Loucy (cell line): Measurements from ENCODE around the gene SRSF4.

ENCODE experiments used
- CTCF ChIP-seq: fragments of 200-600 bp; sonication (generic); conservative IDR thresholded peaks from 2 replicates; pipeline ENCODE4 v1.5.1; 2014; ENCODE audit warnings: mild to moderate bottlenecking, antibody characterized with exemption, low read length
- EZH2phosphoT487 ChIP-seq: fragments of 200-600 bp; IDR thresholded peaks from 2 replicates; pipeline ENCODE4 v1.6.1; 2018; ENCODE audit warnings: antibody characterized with exemption, mild to moderate bottlenecking, moderate library complexity, borderline replicate concordance

DNA sequence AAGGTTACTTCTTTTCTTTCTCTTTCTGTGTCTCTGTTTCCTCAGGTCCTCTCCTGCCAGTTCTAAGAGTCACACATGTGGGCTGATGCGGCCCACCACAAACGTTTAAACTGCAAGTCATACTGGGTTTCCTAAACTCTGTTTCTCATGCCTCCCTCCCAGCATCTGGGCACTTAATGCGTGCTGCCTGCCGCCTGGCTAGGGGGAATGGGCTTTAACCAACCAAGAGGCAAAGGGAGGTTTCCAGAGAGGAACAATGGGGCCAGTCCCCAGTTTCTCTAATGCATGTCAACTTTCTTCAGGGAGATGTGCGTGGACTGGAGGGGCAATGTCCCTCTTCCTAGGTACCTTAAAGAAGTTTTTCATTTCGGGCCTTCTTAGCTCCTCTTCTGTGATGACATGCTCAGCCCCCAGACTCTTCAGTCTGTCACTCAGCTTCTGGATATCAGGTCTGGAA lies 19.9 kb upstream of the SRSF4 start:
- no peak for TF ChIP-seq CTCF
- TF ChIP-seq EZH2phosphoT487: no peak
